SK-N-SH (cell line): Measurements from ENCODE around the gene OPCML. TPM values are rescaled to one million over a fixed set of nuclear protein-coding genes. Genes with fewer than 3 reads are reported as not detected.

Source experiments
- CTCF ChIA-PET: fragments of 300-600, 350-600 bp; formaldehyde crosslinking; extraction: SDS; loops from one replicate; lab custom pipeline; 2021; lab: Yijun Ruan, JAX
- POLR2A ChIA-PET: fragments of 350-600 bp; sonication (Branson Sonifier 250); formaldehyde crosslinking; extraction: SDS; loops from one replicate; lab custom pipeline; 2020; ENCODE audit warnings: antibody characterized with exemption, inconsistent platforms; lab: Yijun Ruan, JAX
- DNase-seq: peaks from one replicate; pipeline ENCODE4 v3.0.0; 2012
- H2AFZ ChIP-seq: fragments of 200-600 bp; sonication (generic); 2 replicates; pipeline ENCODE4 v1.8.1; 2016; ENCODE audit warnings: antibody characterized with exemption, mild to moderate bottlenecking, low read depth
- H3F3A ChIP-seq: fragments of 200-600 bp; sonication (generic); replicated peaks from 2 replicates; pipeline ENCODE3; 2016; ENCODE audit warnings: antibody characterized with exemption, mild to moderate bottlenecking; ENCODE audit not compliant: insufficient read depth
- H3K27ac ChIP-seq, 2 experiments: fragments of 200-500 bp in 1 of 2; fragments of 200-600 bp in 1 of 2; sonication (Bioruptor generic) in 1 of 2; sonication (generic), shearing (Covaris generic) in 1 of 2; 2 replicates each; pipeline versions ENCODE4 v1.5.1 to v1.6.1; 2014 to 2016; ENCODE audit warnings: low read depth in 2 of 2, inconsistent platforms in 1 of 2, low read length in 1 of 2, mild to moderate bottlenecking in 1 of 2, mixed read lengths in 1 of 2
- H3K27me3 ChIP-seq: fragments of 200-600 bp; sonication (generic), shearing (Covaris generic); 2 replicates; pipeline ENCODE4 v1.6.1; 2016; ENCODE audit warnings: mixed run types; ENCODE audit not compliant: insufficient read depth
- H3K36me3 ChIP-seq, 2 experiments: fragments of 200-500 bp in 1 of 2; fragments of 200-600 bp in 1 of 2; sonication (Bioruptor generic) in 1 of 2; sonication (generic) in 1 of 2; replicated peaks in 1 of 2; 2 replicates each; pipeline versions ENCODE3 to v1.5.1; 2014 to 2016; ENCODE audit warnings: low read length in 1 of 2, mild to moderate bottlenecking in 1 of 2; ENCODE audit not compliant: insufficient read depth in 2 of 2, control insufficient read depth in 1 of 2
- H3K4me1 ChIP-seq, 2 experiments: fragments of 200-500 bp in 1 of 2; fragments of 200-600 bp in 1 of 2; sonication (Bioruptor generic) in 1 of 2; sonication (generic), shearing (Covaris generic) in 1 of 2; 2 replicates each; pipeline versions ENCODE4 v1.5.1 to v1.6.1; 2014 to 2016; ENCODE audit warnings: low read depth in 1 of 2, low read length in 1 of 2, mixed run types in 1 of 2; ENCODE audit not compliant: insufficient read depth in 2 of 2, control insufficient read depth in 1 of 2
- H3K4me2 ChIP-seq: fragments of 200-600 bp; sonication (generic), shearing (Covaris generic); 2 replicates; pipeline ENCODE4 v1.6.1; 2017; ENCODE audit warnings: mixed run types
- H3K4me3 ChIP-seq, 2 experiments: fragments of 200-500 bp in 1 of 2; fragments of 200-600 bp in 1 of 2; sonication (Bioruptor generic) in 1 of 2; sonication (generic), shearing (Covaris generic) in 1 of 2; 2 replicates each; pipeline versions ENCODE4 v1.5.1 to v1.8.1; 2014 to 2016; ENCODE audit warnings: low read depth in 2 of 2, inconsistent platforms in 1 of 2, low read length in 1 of 2, mild to moderate bottlenecking in 1 of 2, mixed read lengths in 1 of 2, moderate library complexity in 1 of 2
- H3K79me2 ChIP-seq: fragments of 200-600 bp; sonication (generic); 2 replicates; pipeline ENCODE4 v1.8.1; 2017; ENCODE audit warnings: mild to moderate bottlenecking; ENCODE audit not compliant: insufficient read depth
- H3K9ac ChIP-seq: fragments of 200-600 bp; sonication (generic); 2 replicates; pipeline ENCODE4 v1.6.1; 2017; ENCODE audit warnings: mixed run types
- H3K9me2 ChIP-seq: fragments of 200-600 bp; sonication (generic); 2 replicates; pipeline ENCODE4 v1.6.1; 2017; ENCODE audit warnings: mixed run types
- H3K9me3 ChIP-seq: fragments of 200-600 bp; sonication (generic); 2 replicates; pipeline ENCODE4 v1.6.1; 2017; ENCODE audit warnings: mixed run types, mild to moderate bottlenecking, moderate library complexity
- H4K20me1 ChIP-seq: fragments of 200-600 bp; sonication (generic); 2 replicates; pipeline ENCODE4 v1.6.1; 2017; ENCODE audit warnings: mild to moderate bottlenecking, mixed run types; ENCODE audit not compliant: insufficient read depth
- CHD2 ChIP-seq: fragments of 150-350 bp; IDR thresholded peaks from 2 replicates; pipeline ENCODE4 v1.6.1; 2018; ENCODE audit warnings: low read length; ENCODE audit not compliant: partially characterized antibody
- EP300 ChIP-seq, 2 experiments: IDR thresholded peaks; 2 replicates each; pipeline versions ENCODE4 v1.4.0 to v1.6.1; 2012; ENCODE audit warnings: borderline replicate concordance in 1 of 2, low read depth in 1 of 2, low read length in 1 of 2
- EZH2phosphoT487 ChIP-seq: fragments of 200-600 bp; sonication (generic); IDR thresholded peaks from 2 replicates; pipeline ENCODE4 v1.6.1; 2017; ENCODE audit warnings: low read depth, mixed run types, mild to moderate bottlenecking, antibody characterized with exemption, moderate library complexity, borderline replicate concordance
- FOSL2 ChIP-seq: IDR thresholded peaks from 2 replicates; pipeline ENCODE4 v1.4.0; 2012; ENCODE audit warnings: low read depth, mild to moderate bottlenecking, moderate library complexity, borderline replicate concordance
- FOXJ3 ChIP-seq: sonication (generic); formaldehyde crosslinking; IDR thresholded peaks from 2 replicates; pipeline ENCODE4 v1.5.1; 2020; ENCODE audit warnings: mild to moderate bottlenecking, missing genetic modification reagents
- FOXM1 ChIP-seq: IDR thresholded peaks from 2 replicates; pipeline ENCODE4 v1.4.0; 2012; ENCODE audit warnings: low read depth, mild to moderate bottlenecking
- GABPA ChIP-seq: IDR thresholded peaks from 2 replicates; pipeline ENCODE4 v1.4.0; 2012; ENCODE audit warnings: low read depth, mild to moderate bottlenecking
- GATA2 ChIP-seq: sonication (generic); formaldehyde crosslinking; IDR thresholded peaks from 2 replicates; pipeline ENCODE4 v1.5.0; 2020; ENCODE audit warnings: mild to moderate bottlenecking, missing genetic modification reagents
- MAX ChIP-seq: IDR thresholded peaks from 2 replicates; pipeline ENCODE4 v1.4.0; 2012; ENCODE audit warnings: low read depth
- MEF2A ChIP-seq: IDR thresholded peaks from 2 replicates; pipeline ENCODE4 v1.4.0; 2012; ENCODE audit warnings: low read depth, borderline replicate concordance
- NRF1 ChIP-seq: IDR thresholded peaks from 2 replicates; pipeline ENCODE4 v1.6.1; 2012; ENCODE audit warnings: low read depth, mild to moderate bottlenecking, low read length
- POLR2AphosphoS5 ChIP-seq: IDR thresholded peaks from 2 replicates; pipeline ENCODE4 v1.6.1; 2012; ENCODE audit warnings: low read depth, low read length
- RAD21 ChIP-seq: IDR thresholded peaks from 2 replicates; pipeline ENCODE4 v1.6.1; 2012; ENCODE audit warnings: mild to moderate bottlenecking, low read length
- RCOR1 ChIP-seq: fragments of 150-350 bp; IDR thresholded peaks from 2 replicates; pipeline ENCODE4 v1.6.1; 2017; ENCODE audit warnings: antibody characterized with exemption, low read length
- REST ChIP-seq: IDR thresholded peaks from 2 replicates; pipeline ENCODE4 v1.6.1; 2012; ENCODE audit warnings: mild to moderate bottlenecking, low read depth, low read length, moderate library complexity
- RXRA ChIP-seq: IDR thresholded peaks from 2 replicates; pipeline ENCODE4 v1.4.0; 2012; ENCODE audit warnings: low read depth, mild to moderate bottlenecking, borderline replicate concordance
- TAF1 ChIP-seq: IDR thresholded peaks from 2 replicates; pipeline ENCODE4 v1.6.1; 2012; ENCODE audit warnings: low read depth, mild to moderate bottlenecking, low read length, moderate library complexity, borderline replicate concordance
- USF1 ChIP-seq: IDR thresholded peaks from 2 replicates; pipeline ENCODE4 v1.4.0; 2012; ENCODE audit warnings: low read depth, borderline replicate concordance
- USF2 ChIP-seq: fragments of 150-350 bp; IDR thresholded peaks from 2 replicates; pipeline ENCODE4 v1.6.1; 2017; ENCODE audit warnings: antibody characterized with exemption, low read length, low read depth, borderline replicate concordance
- YY1 ChIP-seq: IDR thresholded peaks from 2 replicates; pipeline ENCODE4 v1.4.0; 2012; ENCODE audit warnings: low read depth, mild to moderate bottlenecking
- WGBS: methylation state at CpG from one replicate; pipeline ENCODE4 v1.1.6; 2017; ENCODE audit warnings: low lambda C conversion rate; 5-methylcytosine and 5-hydroxymethylcytosine counted together
- polyA plus RNA-seq, 3 experiments: library from polyadenylated mRNA; depleted of rRNA; stranded (reverse); fragments of >200 nt; gene quantifications; 2 replicates each; pipeline ENCODE4 v1.2.3, GENCODE V29; 2012

OPCML gene
- polyA plus RNA-seq, 1 of the 3 experiments (the other 2 are of a cell fraction), result not detected

- Histone ChIP-seq H4K20me1 (no peaks in the 10 kb centered on the region), H2AFZ (no peak overlapping the region), H3K27me3 (no peaks in the 10 kb centered on the region), H3K27ac (no peak overlapping the region), H3K9me3 (no peaks in the 10 kb centered on the region)
- TF ChIP-seq YY1, result no peak
- no peak for TF ChIP-seq EZH2phosphoT487
- no peak for TF ChIP-seq EP300 (IDR thresholded peaks at IDR 0.05; ENCODE audit: borderline replicate concordance in 1 of 2, low read depth in 1 of 2, low read length in 1 of 2)
- no peak for TF ChIP-seq FOXJ3 (CRISPR knock-in tag)
- no peak for TF ChIP-seq REST
- no peak for TF ChIP-seq CHD2
- TF ChIP-seq POLR2AphosphoS5, result no peak
- TF ChIP-seq NRF1, result no peak
- no peak for TF ChIP-seq RXRA
- no peak for TF ChIP-seq MEF2A
- TF ChIP-seq MAX, result no peak
- TF ChIP-seq RAD21, result no peak
- TF ChIP-seq USF1, result no peak
- TF ChIP-seq RCOR1, result no peak
- TF ChIP-seq FOSL2, result no peak
- no peak for TF ChIP-seq USF2
- TF ChIP-seq GABPA, result no peak
- TF ChIP-seq FOXM1, result no peak
- TF ChIP-seq GATA2 (CRISPR knock-in tag), result no peak
- TF ChIP-seq TAF1, result no peak
- TF ChIP-seq, all 33 proteins: peak for 0
- no peak overlapping the region for H3K4me3 ChIP-seq
- 21% methylated on average over 4 of the region's 4 CpGs for WGBS
- DNase-seq, result no peak
- ChIA-PET POLR2A (no interaction called here), CTCF (interaction anchor here (0.9 to 2.3 kb wide), 5 partner anchors 22 to 731 kb away, joined by 3 to 9 read pairs (median 4); no protein-coding TSS in a partner anchor)
- no peaks in the 10 kb centered on the region for H3K36me3 ChIP-seq
- no peak overlapping the region for H3K4me2 ChIP-seq
- H3F3A ChIP-seq, result no peaks in the 10 kb centered on the region
- peaks cover 0 to 3% of the 10 kb centered on the region in 2 experiments; a peak in 1 of 4 replicates for H3K4me1 ChIP-seq
- H3K9ac ChIP-seq, result no peak overlapping the region
- H3K79me2 ChIP-seq, result no peaks in the 10 kb centered on the region
- no peaks in the 10 kb centered on the region for H3K9me2 ChIP-seq
Observed at GRCh38 chr11:133104009-133104744, 428.1 kb downstream of the OPCML start.
